GM12875 (cell line): ENCODE measurements around the gene COX10.

ENCODE experiments used
- H3K4me3 ChIP-seq: one replicate; pipeline ENCODE4 v1.5.1; 2011; ENCODE audit warnings: low read depth, low read length, control low read depth
- TF ChIP-seq, protein P1 (sequence below): IDR thresholded peaks from 2 replicates; pipeline ENCODE4 v1.5.1; 2011; ENCODE audit warnings: low read depth, mild to moderate bottlenecking, control low read depth, inconsistent platforms, low read length, moderate library complexity, borderline replicate concordance; ENCODE audit not compliant: insufficient read depth

Gene COX10

GRCh38 chr17:14070344-14070984 is 1.2 kb downstream of the COX10 start:
- H3K4me3 ChIP-seq = peak overlapping the region; percentile 81
- TF ChIP-seq, protein P1, sequence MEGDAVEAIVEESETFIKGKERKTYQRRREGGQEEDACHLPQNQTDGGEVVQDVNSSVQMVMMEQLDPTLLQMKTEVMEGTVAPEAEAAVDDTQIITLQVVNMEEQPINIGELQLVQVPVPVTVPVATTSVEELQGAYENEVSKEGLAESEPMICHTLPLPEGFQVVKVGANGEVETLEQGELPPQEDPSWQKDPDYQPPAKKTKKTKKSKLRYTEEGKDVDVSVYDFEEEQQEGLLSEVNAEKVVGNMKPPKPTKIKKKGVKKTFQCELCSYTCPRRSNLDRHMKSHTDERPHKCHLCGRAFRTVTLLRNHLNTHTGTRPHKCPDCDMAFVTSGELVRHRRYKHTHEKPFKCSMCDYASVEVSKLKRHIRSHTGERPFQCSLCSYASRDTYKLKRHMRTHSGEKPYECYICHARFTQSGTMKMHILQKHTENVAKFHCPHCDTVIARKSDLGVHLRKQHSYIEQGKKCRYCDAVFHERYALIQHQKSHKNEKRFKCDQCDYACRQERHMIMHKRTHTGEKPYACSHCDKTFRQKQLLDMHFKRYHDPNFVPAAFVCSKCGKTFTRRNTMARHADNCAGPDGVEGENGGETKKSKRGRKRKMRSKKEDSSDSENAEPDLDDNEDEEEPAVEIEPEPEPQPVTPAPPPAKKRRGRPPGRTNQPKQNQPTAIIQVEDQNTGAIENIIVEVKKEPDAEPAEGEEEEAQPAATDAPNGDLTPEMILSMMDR = no peak

DNA sequence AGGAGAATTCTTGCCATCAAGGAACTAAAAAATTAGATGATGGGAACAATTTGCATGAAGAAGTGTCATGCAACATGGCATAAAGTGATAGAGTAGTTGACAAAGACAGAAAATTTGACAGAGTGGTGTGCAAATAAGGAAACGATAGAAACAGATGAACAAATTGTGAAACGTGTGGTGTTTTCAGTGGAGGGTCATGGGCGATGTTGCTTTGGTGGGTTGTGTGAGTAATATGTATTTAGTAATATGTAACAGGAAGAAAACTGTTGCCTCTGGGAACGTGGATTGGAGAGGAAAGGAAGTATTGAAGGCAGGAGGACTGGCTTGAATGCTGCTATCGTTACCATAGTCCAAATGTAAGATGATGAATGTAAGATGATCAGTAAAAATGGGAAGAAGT is 3.6 kb downstream of the COX10 start:
- no peak overlapping the region for H3K4me3 ChIP-seq
- TF ChIP-seq, protein P1 = no peak

GRCh38 chr17:14078027-14078426 is 8.7 kb downstream of the COX10 start:
- TF ChIP-seq, protein P1 = no peak
- H3K4me3 ChIP-seq = no peak overlapping the region

DNA sequence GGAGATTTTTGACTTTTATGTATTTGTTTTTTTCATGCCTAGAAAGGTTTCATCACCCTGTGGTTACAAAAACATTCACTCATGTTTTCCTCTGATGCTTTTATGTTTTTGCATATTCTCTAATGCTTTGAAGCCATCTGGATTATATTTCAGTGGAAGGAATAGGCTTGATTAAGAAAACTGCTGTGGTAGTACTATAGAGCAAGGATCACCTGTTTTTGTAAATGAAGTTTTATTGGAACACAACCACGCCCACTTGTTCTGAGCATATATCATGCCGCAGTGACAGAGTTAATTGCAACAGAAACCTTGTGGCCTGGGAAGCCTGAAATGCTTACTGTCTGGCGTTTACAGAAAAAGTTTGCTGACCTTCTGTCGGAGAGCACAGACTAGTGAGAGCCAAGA is 11.5 kb downstream of the COX10 start:
- H3K4me3 ChIP-seq = no peak overlapping the region
- TF ChIP-seq, protein P1 = no peak

DNA sequence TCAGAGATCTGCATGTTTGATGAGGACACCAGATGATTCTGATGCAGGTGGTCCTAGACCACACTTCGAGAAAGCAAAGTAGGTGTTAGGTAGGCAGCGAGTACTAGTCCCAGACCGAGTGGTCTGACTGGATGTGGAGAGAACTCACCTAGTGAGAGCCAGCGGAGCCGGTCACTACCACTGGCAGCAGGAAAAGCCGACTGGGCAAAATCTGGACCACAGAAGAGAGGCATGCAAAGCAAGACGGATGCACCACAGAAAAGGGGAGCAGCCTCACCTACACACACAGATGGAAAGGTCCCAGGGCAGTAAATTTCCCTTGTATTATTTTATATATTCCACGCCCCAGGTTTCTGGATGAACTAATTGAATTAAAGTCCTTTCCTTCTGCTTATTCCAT is 13.5 kb downstream of the COX10 start:
- TF ChIP-seq, protein P1 = no peak
- H3K4me3 ChIP-seq = no peak overlapping the region

DNA sequence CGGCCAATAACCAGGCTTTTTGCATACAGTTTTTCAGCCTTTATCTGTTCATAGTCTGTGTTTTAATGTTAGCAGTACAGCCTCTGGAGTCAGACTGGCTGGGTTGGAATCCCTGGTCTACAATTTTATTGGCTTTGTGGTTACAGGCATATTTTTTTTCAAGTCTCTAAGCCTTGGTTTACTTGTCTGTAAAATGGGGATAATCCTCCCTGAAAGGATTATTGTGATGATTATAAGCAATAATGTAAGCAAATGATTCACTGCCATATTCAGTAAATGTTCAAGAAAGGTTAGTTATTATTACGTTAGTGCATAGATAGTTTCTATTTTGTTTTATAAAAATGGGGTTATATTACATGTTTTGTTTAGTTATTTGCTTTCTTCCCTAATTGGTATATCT is 15.7 kb downstream of the COX10 start:
- H3K4me3 ChIP-seq = no peak overlapping the region
- TF ChIP-seq, protein P1 = no peak

- H3K4me3 ChIP-seq = no peak overlapping the region
- TF ChIP-seq, protein P1 = no peak
Measured at GRCh38 chr17:14086189-14086588, 16.9 kb downstream of the COX10 start.
